ENCODE measurements around the gene CACNA1C. TPM values are rescaled to one million over a fixed set of nuclear protein-coding genes. Genes with fewer than 3 reads are reported as not detected.

The CACNA1C gene
- total RNA-seq, 4 donors from 2014 or later: 0.38 to 2.4 (median 1.4) TPM

- intact Hi-C loops (cut with DNase I; ENCODE audit: low total_unique reads): loop anchor here (2.0 kb wide), 1 partner anchor 47 kb away; no protein-coding TSS in a partner anchor
- no peak overlapping the region for H3K4me3 ChIP-seq (ENCODE audit: low read depth, poor library complexity, severe bottlenecking)
- peak in 1 of 2 donors; percentile 46 for DNase-seq (ENCODE audit: low spot score in 2 of 2)
- TF ChIP-seq POLR2A (IDR thresholded peaks at IDR 0.05) (no peak), CTCF (IDR thresholded peaks at IDR 0.05) (no peak)
- WGBS, 2 donors: 75 to 81% methylated on average over 6 of the region's 6 CpGs
These were observed 589.0 kb downstream of the CACNA1C start for GRCh38 chr12:2641761-2642160.

- H3K4me3 ChIP-seq (ENCODE audit: low read depth, poor library complexity, severe bottlenecking): no peak overlapping the region
- intact Hi-C loops (cut with DNase I; ENCODE audit: low total_unique reads): loop anchor here (2.0 kb wide), 1 partner anchor 48 kb away; no protein-coding TSS in a partner anchor
- DNase-seq (ENCODE audit: low spot score in 2 of 2): peak in 1 of 2 donors; percentile 20
- 71 to 75% methylated on average over 10 of the region's 10 CpGs for WGBS, 2 donors
- TF ChIP-seq CTCF (IDR thresholded peaks at IDR 0.05) (no peak), POLR2A (IDR thresholded peaks at IDR 0.05) (no peak)
These were observed 589.5 kb downstream of the CACNA1C start for GRCh38 chr12:2642176-2642892.

GRCh38 chr12:2642896-2643425 is 590.2 kb downstream of the CACNA1C start:
- 86 to 87% methylated on average over 7 of the region's 7 CpGs for WGBS, 2 donors
- no peak overlapping the region for H3K4me3 ChIP-seq (ENCODE audit: low read depth, poor library complexity, severe bottlenecking)
- peak in 1 of 2 donors; percentile 69 for DNase-seq (ENCODE audit: low spot score in 2 of 2)
- intact Hi-C loops (cut with DNase I; ENCODE audit: low total_unique reads): loop anchor here (2.0 kb wide), 1 partner anchor 48 kb away; no protein-coding TSS in a partner anchor
- TF ChIP-seq POLR2A (IDR thresholded peaks at IDR 0.05): no peak
- no peak for TF ChIP-seq CTCF (IDR thresholded peaks at IDR 0.05)

- H3K4me3 ChIP-seq (ENCODE audit: low read depth, poor library complexity, severe bottlenecking): no peak overlapping the region
- TF ChIP-seq CTCF (IDR thresholded peaks at IDR 0.05) (no peak), POLR2A (IDR thresholded peaks at IDR 0.05) (no peak)
- DNase-seq (ENCODE audit: low spot score in 2 of 2): peak in 1 of 2 donors; percentile 70
- 89 to 93% methylated on average over 7 of the region's 7 CpGs for WGBS, 2 donors
- intact Hi-C loops (cut with DNase I; ENCODE audit: low total_unique reads): loop anchor here (2.0 kb wide), 1 partner anchor 49 kb away; no protein-coding TSS in a partner anchor
These were observed 590.9 kb downstream of the CACNA1C start for GRCh38 chr12:2643576-2644135.

GRCh38 chr12:2644683-2645405 is 592.1 kb downstream of the CACNA1C start:
- intact Hi-C loops (cut with DNase I; ENCODE audit: low total_unique reads): no loop called here
- no peak for TF ChIP-seq POLR2A (IDR thresholded peaks at IDR 0.05)
- no peak for TF ChIP-seq CTCF (IDR thresholded peaks at IDR 0.05)
- DNase-seq (ENCODE audit: low spot score in 2 of 2): peak in 1 of 2 donors; percentile 25
- 69 to 75% methylated on average over 8 of the region's 8 CpGs for WGBS, 2 donors
- no peak overlapping the region for H3K4me3 ChIP-seq (ENCODE audit: low read depth, poor library complexity, severe bottlenecking)
